T-helper 2 cell (primary cell): ENCODE results near the gene PRPSAP2.

Experiments used
- DNase-seq, 5 experiments: peaks; one replicate each; pipeline versions ENCODE4 v3.0.0 to v3.0.0-alpha.2; 2012 to 2022

PRPSAP2 gene

GRCh38 chr17:18963126-18964017 lies 105.4 kb downstream of the PRPSAP2 start:
- no peak for DNase-seq

DNA sequence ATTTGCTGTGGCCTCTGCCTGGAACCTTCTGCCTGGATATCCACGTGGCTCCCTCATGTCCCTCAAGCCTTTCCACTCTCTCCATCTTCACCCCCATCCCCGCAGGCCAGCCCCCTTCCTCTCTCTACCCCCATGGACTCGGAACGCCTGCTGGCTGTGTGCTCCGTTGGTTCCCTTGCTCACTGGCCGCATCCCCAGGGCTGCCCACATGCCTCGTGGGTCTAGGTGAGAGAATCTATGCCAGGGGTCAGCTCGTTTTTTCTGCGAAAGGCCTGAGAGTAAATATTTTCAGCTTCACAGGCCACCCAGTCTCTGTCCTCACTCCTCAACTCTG lies 106.1 kb downstream of the PRPSAP2 start:
- DNase-seq = no peak

DNA sequence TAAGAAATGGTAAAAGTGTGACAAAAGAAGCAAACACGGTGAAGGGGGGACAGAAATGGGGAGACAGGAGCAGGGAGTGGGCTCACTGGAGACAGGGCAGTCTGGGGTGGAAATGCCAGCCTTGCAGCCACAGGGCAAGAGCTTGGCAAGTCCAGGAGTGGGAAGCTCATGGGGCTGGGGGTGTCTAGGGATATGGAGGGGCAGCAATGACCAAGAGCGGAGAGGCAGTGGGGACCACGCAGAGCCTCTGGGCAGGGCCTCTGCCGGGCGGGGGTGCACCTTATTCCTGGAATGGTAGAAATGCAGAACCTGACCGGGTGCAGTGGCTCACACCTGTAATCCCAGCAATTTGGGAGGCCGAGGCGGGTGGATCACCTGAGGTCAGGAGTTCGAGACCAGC lies 106.6 kb downstream of the PRPSAP2 start:
- no peak for DNase-seq

DNA sequence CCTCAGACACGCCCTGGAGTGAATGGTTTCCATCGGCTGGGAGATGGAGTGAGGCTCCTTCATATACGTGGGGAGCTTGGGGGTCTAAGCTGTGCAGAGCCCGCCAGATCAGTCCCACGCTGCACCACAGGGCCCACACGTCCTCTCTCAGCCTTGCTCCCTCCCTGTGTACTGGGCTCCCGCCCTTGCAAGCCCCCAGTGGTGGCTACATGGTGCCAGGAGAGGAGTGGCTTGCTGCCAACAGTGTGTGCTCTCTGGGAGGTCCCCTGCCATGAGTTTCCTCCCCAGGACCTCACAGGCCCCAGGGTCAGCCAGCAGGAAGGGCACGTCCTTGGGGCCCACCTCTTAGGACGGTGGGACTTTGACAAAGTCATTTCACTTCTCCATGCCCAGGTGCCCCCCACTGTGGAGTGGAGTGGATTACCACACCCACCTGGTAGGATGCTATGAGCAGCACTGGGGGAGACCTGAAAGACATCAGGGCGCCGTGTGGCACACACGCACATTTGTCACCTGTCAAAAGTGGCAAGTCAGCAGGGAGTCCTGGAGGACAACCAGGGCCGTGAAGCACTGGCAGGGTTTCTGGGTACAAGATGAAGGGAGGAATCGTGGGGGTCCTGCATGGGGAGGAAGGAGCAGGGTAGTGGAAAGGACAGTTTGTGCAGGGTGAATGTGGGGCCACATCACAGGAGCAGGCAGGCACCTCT lies 107.8 kb downstream of the PRPSAP2 start:
- DNase-seq = no peak

GRCh38 chr17:18966831-18967624 lies 109.1 kb downstream of the PRPSAP2 start:
- no peak for DNase-seq

- DNase-seq = no peak
Observed at GRCh38 chr17:18967916-18968315, 110.0 kb downstream of the PRPSAP2 start.

GRCh38 chr17:18968345-18968744 lies 110.4 kb downstream of the PRPSAP2 start:
- no peak for DNase-seq

GRCh38 chr17:18968945-18969887 lies 111.3 kb downstream of the PRPSAP2 start:
- no peak for DNase-seq

DNA sequence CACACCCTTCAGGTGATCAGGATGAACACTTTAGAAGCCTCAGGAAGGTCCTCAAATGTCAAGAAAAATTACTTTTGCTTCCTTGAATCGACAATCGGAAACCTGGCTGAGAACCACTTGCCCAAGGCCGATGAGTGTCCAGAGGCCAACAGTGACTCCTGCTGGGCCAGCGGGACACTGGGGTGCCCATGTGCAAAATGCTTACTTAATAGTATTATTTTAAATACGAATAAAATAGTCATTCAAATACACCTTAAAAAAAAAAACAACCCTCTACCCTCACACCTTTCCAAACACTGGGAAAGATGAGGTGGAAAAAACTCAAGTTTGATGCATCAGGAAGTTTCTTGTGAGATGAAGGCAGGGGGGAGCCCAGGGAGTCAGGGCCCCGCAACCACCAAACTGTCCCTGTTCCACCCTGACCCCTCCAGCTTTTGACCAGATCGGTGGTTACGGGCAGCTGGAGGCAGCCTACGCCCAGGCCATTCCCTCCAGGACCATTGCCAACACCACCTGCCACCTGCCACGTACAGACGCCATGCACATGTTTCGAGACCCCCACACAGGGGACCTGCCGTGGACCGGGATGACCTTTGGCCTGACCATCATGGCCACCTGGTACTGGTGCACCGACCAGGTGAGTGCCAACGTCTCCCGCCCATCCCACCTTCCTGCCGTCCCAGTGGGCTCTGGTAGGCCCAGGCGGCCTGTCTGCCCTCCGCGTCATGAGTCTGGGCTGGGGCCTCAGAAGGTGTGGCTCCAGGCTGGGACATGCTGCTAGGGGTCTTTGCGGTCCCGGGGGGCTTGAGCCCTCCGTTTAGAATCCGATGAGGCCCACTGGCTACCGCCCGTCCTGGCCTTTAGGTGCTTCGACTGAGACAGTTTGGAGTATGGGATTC lies 112.9 kb downstream of the PRPSAP2 start:
- DNase-seq = no peak

- no peak for DNase-seq
Observed at GRCh38 chr17:18971801-18972200, 113.9 kb downstream of the PRPSAP2 start.

DNA sequence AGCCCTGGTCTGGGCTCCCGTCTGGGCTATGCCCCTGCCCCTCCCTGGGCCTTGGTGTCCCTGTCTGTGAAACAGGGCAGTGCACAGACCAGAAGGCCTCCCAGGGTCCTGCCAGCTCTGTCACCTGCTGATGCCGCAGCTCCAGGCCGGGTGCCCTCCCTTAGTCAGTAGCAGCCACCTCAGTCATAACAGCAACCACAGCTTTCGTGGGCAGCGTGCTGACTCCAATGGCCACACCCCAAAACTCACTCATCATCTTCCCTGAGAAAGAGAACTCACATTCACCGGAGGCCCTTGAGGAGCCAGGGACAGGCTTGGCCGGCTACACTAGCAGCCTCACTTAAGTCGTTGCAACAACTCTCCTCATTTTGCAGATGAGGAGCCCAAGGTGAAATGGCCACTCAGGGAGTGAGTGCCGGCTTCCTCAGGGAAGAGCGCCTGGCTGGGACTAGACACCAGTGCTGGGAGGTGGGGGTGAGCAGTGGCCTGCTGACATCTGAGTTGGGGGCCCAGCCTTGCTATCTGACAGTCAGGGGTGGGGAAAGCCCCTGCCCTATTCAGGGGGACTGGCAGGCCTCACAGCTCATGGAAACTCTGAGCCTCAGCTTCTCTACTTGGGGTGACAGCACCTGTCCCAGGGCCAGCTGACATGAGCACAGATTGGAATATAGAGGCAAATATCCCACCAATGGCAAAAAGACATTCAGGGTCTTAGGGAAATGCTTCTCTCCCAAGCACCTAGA lies 116.6 kb downstream of the PRPSAP2 start:
- peak in 1 of 5 experiments; percentile 33 for DNase-seq

GRCh38 chr17:18975597-18975996 lies 117.7 kb downstream of the PRPSAP2 start:
- no peak for DNase-seq

DNA sequence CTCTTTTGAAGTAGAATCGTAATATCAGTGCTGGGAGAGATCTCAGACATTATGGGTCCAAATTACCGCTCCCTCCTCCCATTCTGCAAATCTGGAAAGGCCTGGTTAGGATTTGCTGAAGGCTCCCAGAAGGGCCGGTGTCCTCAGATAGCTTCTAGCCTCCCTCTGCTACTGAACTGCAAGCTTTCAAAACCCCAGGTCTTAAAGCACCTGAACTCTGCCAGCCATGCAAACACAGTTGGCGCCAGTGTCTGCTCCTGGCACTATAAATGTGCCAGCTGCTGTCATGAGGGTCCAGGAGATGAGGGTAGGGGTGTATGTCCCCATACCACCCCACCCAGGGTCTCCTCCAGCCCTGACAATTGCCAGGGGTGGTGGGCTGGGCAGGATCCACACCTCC lies 118.3 kb downstream of the PRPSAP2 start:
- no peak for DNase-seq

DNA sequence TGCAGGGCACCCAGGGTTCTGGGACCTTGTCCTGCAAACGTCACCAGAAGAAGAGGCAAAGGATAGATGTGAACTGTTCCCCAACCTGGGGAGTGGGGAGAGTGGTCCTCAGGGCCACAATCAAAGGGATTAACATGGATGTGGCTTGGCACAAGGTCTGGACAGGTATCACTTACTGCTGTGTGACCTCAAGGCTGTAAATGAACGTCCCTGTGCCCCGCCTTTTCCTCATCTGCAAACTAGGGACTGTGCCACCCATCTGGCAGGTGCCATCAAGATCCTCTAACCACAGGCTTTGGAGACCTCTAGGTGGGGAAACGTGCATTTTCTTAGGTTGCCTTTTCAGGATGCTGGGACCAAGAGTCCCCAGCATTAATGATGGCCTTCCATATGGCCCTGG lies 119.1 kb downstream of the PRPSAP2 start:
- DNase-seq = no peak

DNA sequence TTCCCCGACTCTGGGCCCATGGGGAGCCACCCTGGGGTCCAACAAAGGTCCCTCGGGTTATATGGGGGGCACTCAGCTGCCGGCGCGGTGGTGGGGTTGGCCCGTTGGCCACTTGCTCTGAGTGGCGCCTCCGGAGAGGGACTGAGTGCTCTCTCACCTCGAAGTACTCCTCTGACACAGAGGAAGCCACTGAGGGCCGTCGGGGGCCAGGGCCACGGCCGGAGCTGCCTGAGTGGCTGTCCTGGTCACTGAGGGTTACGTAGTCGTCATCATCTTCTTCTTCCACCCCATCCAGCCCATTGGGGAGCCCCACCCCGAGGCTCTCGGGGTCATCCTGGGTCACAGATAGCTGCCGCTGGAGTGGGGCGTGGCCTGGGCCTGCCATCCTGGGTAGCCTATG lies 119.7 kb downstream of the PRPSAP2 start:
- DNase-seq = no peak

DNA sequence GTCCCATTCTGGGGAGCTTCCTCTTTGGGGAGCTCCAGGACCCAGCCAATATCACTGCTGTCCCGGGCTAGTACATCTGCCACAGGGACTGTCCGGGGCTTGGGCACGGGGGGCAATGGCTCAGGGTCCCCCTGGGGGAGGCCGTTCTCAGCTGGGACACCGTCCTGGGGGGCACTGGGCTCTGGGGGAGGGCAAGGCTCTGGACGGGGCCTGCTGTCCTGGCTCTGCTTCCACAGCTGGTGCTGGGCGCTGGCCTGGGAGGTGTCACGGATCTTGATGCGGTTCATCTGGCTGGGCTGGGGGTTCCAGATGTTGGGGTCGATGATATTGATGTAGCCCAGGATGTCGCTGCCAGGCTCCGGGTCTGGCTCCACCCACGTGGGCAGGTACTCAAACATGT lies 120.1 kb downstream of the PRPSAP2 start:
- no peak for DNase-seq

DNA sequence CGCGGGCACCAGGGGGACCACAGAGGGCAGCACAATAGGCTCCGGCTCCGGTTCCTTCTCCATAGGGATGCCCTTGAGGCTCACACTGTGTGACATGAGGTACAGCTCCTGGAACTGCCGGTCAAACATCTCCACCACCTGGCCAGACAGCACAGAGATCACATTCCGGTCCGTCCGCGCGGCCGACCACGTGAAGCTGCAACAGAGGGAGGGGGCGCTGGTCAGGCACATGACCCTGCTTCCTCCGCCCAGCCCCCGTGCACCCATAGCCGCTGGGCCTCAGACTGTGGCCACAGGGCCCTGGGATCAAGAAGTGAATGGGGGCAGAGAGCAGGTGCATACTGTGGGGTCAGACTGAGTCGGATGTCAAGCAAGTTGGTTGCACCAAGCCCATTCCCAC lies 120.7 kb downstream of the PRPSAP2 start:
- DNase-seq = no peak
